GM03348 (cell line): ENCODE results near the gene CECR2.

ENCODE experiments used
- DNase-seq: peaks from one replicate; pipeline ENCODE4 v3.0.0; 2012; ENCODE audit warnings: low spot score

CECR2 gene

GRCh38 chr22:17460895-17461294, 91.6 kb downstream of the CECR2 start:
- no peak for DNase-seq

GRCh38 chr22:17470880-17471500, 101.7 kb downstream of the CECR2 start:
- no peak for DNase-seq

GRCh38 chr22:17471886-17472535, 102.8 kb downstream of the CECR2 start:
- no peak for DNase-seq

GRCh38 chr22:17472932-17473331, 103.7 kb downstream of the CECR2 start:
- DNase-seq = no peak

GRCh38 chr22:17475318-17476230, 106.3 kb downstream of the CECR2 start:
- DNase-seq = no peak

GRCh38 chr22:17476838-17477237, 107.6 kb downstream of the CECR2 start:
- no peak for DNase-seq

GRCh38 chr22:17477391-17477833, 108.2 kb downstream of the CECR2 start:
- no peak for DNase-seq

- no peak for DNase-seq
Observed at GRCh38 chr22:17479135-17479534, 109.9 kb downstream of the CECR2 start.

GRCh38 chr22:17481424-17481823, 112.2 kb downstream of the CECR2 start:
- no peak for DNase-seq

- DNase-seq = no peak
Observed at GRCh38 chr22:17483688-17484372, 114.6 kb downstream of the CECR2 start.

GRCh38 chr22:17484608-17485007, 115.3 kb downstream of the CECR2 start:
- DNase-seq = no peak

GRCh38 chr22:17486313-17486712, 117.1 kb downstream of the CECR2 start:
- peak; percentile 9 for DNase-seq

- no peak for DNase-seq
Observed at GRCh38 chr22:17486719-17487118, 117.5 kb downstream of the CECR2 start.

GRCh38 chr22:17489101-17489500, 119.8 kb downstream of the CECR2 start:
- DNase-seq = no peak

- DNase-seq = no peak
Observed at GRCh38 chr22:17491090-17491640, 121.9 kb downstream of the CECR2 start.

GRCh38 chr22:17492247-17492646, 123.0 kb downstream of the CECR2 start:
- DNase-seq = no peak

- DNase-seq = no peak
Observed at GRCh38 chr22:17493419-17493981, 124.2 kb downstream of the CECR2 start.

GRCh38 chr22:17496841-17497240, 127.6 kb downstream of the CECR2 start:
- DNase-seq = no peak

GRCh38 chr22:17501679-17502285, 132.5 kb downstream of the CECR2 start:
- DNase-seq = peak; percentile 76

- DNase-seq = no peak
Observed at GRCh38 chr22:17508110-17508509, 138.8 kb downstream of the CECR2 start.

- DNase-seq = no peak
Observed at GRCh38 chr22:17512960-17513359, 143.7 kb downstream of the CECR2 start.
